Measurements from ENCODE around the gene MKNK1. TPM values are rescaled to one million over a fixed set of nuclear protein-coding genes. Genes with fewer than 3 reads are reported as not detected.

Gene MKNK1
- total and polyA plus RNA-seq, 7 donors, result 19.3 to 52.6 (median 34.6) TPM

GRCh38 chr1:46521414-46521813 is 82.7 kb downstream of the MKNK1 start:
- ATAC-seq (no peak), DNase-seq (no peak)
- peaks cover 0 to 8% (median 3%) of the 10 kb centered on the region in 3 donors for H3K27me3 ChIP-seq (ENCODE audit: insufficient read depth in 3 of 3, low read length in 2 of 3)
- H3K27ac ChIP-seq, result no peak overlapping the region
- no peak overlapping the region for H3K4me3 ChIP-seq
- no peaks in the 10 kb centered on the region for H3K36me3 ChIP-seq (ENCODE audit: insufficient read depth in 1 of 2, low read depth in 1 of 2)
- intact Hi-C loops (cut with DNase I), result no loop called here
- TF ChIP-seq, protein P1, sequence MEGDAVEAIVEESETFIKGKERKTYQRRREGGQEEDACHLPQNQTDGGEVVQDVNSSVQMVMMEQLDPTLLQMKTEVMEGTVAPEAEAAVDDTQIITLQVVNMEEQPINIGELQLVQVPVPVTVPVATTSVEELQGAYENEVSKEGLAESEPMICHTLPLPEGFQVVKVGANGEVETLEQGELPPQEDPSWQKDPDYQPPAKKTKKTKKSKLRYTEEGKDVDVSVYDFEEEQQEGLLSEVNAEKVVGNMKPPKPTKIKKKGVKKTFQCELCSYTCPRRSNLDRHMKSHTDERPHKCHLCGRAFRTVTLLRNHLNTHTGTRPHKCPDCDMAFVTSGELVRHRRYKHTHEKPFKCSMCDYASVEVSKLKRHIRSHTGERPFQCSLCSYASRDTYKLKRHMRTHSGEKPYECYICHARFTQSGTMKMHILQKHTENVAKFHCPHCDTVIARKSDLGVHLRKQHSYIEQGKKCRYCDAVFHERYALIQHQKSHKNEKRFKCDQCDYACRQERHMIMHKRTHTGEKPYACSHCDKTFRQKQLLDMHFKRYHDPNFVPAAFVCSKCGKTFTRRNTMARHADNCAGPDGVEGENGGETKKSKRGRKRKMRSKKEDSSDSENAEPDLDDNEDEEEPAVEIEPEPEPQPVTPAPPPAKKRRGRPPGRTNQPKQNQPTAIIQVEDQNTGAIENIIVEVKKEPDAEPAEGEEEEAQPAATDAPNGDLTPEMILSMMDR (IDR thresholded peaks at IDR 0.05), result no peak
- WGBS, 3 donors, result 78 to 91% (median 88%) methylated on average over 2 of the region's 2 CpGs
- H3K4me1 ChIP-seq, result no peaks in the 10 kb centered on the region
- H3K9me3 ChIP-seq, result no peaks in the 10 kb centered on the region

DNA sequence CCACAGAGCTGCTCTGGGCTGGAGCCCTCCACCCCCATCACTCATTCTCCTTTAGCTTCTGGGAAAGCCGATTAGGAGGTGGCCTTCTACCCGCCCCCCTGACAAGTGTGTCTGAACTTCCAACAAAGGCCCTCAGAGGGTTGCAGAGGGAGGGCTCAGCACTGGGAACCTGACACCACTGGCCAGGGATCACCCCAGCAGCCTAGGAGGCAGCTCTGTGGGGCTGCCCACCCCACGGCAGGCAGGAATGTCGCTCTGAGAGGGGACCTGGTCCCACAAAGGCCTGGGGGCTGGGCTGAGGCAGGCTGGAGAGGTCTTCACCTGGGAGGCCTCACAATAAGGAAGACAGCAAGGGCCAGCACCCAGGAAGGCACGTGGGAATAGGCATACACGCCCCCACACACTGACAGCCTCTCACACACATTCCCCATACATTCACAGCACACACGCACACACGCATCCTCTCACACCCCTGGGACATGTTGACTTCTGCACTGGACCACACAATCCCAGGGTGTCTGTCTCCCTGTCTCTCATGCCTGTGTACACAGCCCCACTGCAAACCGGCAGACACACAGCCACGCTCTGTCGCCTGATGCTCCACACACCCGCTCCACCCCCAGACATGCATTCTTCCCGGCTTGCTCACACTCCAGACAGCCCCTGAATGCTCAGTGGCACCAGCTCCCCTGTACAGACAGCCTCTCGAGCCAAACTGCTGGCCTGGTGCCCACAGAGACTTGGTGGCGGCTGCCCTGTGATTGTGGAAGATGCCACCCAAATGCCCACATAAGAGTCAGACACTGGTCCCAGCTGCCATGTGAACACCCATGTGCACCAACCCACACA is 83.8 kb downstream of the MKNK1 start:
- TF ChIP-seq, protein P1 (IDR thresholded peaks at IDR 0.05), result no peak
- Histone ChIP-seq H3K4me3 (no peak overlapping the region), H3K4me1 (no peaks in the 10 kb centered on the region), H3K9me3 (no peaks in the 10 kb centered on the region), H3K36me3 (ENCODE audit: insufficient read depth in 1 of 2, low read depth in 1 of 2) (no peaks in the 10 kb centered on the region), H3K27ac (no peak overlapping the region), H3K27me3 (ENCODE audit: insufficient read depth in 3 of 3, low read length in 2 of 3) (peaks cover 0 to 8% (median 0%) of the 10 kb centered on the region in 3 donors)
- intact Hi-C loops (cut with DNase I), result no loop called here
- ATAC-seq (no peak), DNase-seq (peak in 1 of 2 donors; percentile 43)
- 50 to 57% (median 53%) methylated on average over 14 to 15 of the region's 15 CpGs for WGBS, 3 donors

DNA sequence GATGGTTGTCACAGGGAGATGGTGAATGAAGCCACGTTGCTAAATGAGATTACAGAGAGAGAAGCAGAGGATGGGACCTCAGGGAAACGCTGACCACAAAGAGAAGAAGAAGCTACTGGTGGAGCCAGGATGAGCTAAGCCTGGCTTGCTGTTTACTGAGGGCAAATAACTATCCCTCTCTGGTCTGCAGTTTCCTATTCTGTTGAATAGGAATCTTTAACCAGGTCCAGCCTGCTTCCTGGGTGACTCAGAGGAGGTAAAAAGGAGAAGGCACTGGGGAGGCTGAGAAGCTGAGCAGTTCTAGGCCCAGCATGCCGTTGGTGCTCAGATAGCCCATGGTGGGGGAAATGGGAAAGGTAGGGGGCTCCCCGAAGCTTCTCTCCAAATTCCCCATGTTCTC is 84.9 kb downstream of the MKNK1 start:
- intact Hi-C loops (cut with DNase I), result no loop called here
- H3K9me3 ChIP-seq, result no peaks in the 10 kb centered on the region
- no peak overlapping the region for H3K27ac ChIP-seq
- no peaks in the 10 kb centered on the region for H3K36me3 ChIP-seq (ENCODE audit: insufficient read depth in 1 of 2, low read depth in 1 of 2)
- no peak overlapping the region for H3K4me3 ChIP-seq
- no peaks in the 10 kb centered on the region for H3K4me1 ChIP-seq
- ATAC-seq, result no peak
- TF ChIP-seq, protein P1 (IDR thresholded peaks at IDR 0.05), result no peak
- WGBS, 3 donors, result 73 to 83% (median 76%) methylated on average over 4 of the region's 4 CpGs
- H3K27me3 ChIP-seq (ENCODE audit: insufficient read depth in 3 of 3, low read length in 2 of 3), result peaks cover 0 to 8% (median 2%) of the 10 kb centered on the region in 3 donors
- no peak for DNase-seq

DNA sequence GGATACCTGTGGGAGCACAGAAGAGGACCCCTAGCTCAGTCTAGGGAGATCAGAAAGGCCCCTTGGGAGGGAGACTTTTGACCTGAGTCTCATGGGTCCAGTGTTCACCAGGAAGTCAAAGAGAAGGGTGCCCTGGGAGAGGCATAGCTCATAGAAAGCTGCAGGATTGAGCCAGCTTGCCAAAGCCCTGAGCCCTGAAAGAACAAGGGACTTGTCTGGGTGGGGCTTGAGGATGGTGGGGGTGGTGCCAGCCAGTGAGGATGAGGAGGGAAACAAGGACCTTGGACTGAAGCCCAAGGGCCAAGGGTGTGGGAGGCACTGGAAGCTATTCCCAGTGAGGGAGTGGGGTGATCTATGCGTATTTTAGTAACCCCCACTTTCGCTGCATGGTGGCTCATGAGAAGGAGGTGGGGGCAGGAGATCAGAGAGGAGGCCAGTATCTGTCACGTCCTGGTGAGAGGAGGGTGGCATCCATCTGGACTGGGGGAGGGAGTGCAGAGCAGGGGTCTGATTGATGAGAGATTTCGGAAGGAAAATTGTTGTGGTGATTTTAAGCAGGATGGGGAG is 86.1 kb downstream of the MKNK1 start:
- Histone ChIP-seq H3K4me1 (no peaks in the 10 kb centered on the region), H3K4me3 (no peak overlapping the region), H3K9me3 (no peaks in the 10 kb centered on the region), H3K36me3 (ENCODE audit: insufficient read depth in 1 of 2, low read depth in 1 of 2) (no peaks in the 10 kb centered on the region), H3K27me3 (ENCODE audit: insufficient read depth in 3 of 3, low read length in 2 of 3) (peaks cover 0 to 8% (median 2%) of the 10 kb centered on the region in 3 donors), H3K27ac (no peak overlapping the region)
- intact Hi-C loops (cut with DNase I), result no loop called here
- DNase-seq (peak in 1 of 2 donors; percentile 15), ATAC-seq (no peak)
- TF ChIP-seq, protein P1 (IDR thresholded peaks at IDR 0.05), result no peak
- WGBS, 3 donors, result 61 to 71% (median 67%) methylated on average over 4 of the region's 4 CpGs

All from psoas muscle (tissue), 8 donors.